UCSD-AML1 (cell line): ENCODE results near the gene KRT33A.
"Not testable (repeated sequence)": the region's sequence is repeated elsewhere in the genome, so short reads cannot be mapped to it uniquely, and the experiment has no call there.

Source experiments
- DNase-seq: peaks from one replicate; lab custom pipeline; 2025; ENCODE audit not compliant: unreplicated experiment; lab: John Stamatoyannopoulos, UW

KRT33A gene

DNA sequence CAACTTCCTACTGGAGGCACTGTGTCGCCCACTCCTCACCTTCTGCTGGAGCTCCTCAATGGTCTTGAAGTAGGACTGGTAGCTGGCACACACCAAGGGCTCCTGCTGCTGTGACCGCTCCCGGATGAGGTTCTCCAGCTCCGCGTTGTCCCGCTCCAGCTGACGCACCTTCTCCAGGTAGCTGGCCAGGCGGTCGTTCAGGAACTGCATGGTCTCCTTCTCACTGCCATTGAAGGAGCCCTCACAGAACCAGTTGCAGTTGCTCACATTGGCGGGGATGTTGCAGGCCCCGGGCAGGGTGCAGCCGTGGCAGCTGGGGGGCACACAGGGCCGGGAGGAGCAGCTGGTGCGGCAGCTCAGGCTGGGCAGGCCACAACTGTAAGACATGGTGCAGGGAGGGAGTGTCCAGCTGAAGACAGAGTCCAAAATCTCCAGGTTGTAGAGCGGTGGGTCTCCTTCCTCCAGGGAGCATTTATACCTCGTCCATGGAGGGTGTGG lies at the start of gene KRT33A:
Gene KRT33A, minus strand, starts transcription at position 448 of the 498 bp plus-strand sequence. Its CDS starts 61 bp downstream, at position 387.
- not testable (repeated sequence) for DNase-seq

DNA sequence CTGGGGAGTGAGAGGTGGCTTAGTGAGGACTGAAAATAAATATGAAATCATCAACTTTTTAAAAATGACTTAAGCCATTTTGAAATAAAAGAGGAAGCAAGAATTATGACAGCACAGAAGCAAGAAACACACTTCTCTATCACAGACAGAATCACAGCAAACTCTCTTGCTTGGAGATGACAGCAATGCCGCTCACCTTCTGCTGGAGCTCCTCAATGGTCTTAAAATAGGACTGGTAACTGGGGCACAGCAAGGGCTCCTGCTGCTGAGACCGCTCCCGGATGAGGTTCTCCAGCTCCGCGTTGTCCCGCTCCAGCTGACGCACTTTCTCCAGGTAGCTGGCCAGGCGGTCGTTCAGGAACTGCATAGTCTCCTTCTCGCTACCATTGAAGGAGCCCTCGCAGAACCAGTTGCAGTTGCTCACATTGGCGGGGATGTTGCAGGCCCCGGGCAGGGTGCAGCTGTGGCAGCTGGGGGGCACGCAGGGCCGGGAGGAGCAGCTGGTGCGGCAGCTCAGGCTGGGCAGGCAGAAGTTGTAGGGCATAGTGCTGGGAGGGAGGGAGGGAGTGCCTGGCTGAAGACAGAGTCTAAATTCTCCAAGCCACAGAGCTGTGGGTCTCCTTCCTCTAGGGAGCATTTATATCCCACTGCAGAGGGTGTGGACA lies 46.5 kb upstream of the KRT33A start, which contains the start of gene KRT31:
Gene KRT31, minus strand, starts transcription at position 613 of the 665 bp plus-strand sequence. Its CDS starts 69 bp downstream, at position 544.
- DNase-seq, result no peak

DNA sequence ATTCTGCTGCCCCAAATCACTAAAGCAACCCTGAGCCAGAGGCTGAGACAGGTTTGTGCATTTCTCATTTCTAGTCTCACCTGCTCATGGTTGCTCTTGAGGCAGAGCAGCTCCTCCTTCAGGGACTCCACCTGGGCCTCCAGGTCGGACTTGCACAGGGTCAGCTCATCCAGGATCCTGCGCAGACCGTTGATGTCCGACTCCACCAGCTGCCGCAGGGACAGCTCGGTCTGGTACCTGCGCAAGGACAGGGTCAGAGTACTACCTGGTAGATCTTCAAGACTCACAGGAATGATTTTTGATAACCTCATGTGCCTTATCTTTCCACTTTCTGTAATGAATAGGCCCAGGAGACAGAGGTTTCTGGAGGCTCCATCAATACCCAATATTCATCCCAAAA lies 45.7 kb upstream of the KRT33A start:
- no peak for DNase-seq

DNA sequence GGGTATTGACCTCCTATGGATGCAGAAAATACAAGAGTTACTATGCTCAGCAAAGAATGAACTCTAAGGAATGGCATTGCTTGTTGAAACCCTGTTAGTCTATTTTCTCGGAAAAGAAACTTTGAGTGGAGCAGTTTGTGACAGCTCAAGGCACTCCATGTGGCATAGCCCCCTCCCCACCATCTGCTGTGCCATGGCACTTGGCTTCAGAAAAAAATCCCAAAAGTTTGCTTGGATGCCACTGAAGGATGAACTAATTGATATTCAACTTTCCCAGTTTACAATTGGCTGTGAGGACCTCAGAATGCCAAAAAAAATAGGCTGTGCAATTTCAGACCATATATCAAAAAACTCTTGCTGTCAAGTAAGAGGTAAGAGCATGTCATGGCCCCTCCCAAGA lies 45.0 kb upstream of the KRT33A start:
- no peak for DNase-seq

DNA sequence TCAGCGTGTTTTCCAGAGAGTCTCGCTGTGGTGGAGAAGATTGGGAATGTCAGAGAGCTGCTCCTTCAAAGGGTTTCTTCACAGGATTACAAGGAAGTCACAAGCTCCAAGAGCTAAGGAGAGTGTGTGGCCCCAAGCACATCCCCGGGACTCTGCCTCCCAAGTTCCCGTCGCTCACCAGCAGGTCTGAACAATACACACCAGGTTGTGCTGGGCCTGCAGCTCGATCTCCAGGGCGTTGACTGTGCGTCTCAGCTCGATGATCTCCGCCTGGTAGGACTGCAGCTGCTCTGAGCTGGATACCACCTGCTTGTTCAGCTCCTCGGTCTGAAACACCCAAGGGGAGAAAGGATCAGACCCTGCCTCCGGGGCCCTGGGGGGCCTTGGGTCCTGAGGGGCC lies 44.4 kb upstream of the KRT33A start:
- not testable (repeated sequence) for DNase-seq

DNA sequence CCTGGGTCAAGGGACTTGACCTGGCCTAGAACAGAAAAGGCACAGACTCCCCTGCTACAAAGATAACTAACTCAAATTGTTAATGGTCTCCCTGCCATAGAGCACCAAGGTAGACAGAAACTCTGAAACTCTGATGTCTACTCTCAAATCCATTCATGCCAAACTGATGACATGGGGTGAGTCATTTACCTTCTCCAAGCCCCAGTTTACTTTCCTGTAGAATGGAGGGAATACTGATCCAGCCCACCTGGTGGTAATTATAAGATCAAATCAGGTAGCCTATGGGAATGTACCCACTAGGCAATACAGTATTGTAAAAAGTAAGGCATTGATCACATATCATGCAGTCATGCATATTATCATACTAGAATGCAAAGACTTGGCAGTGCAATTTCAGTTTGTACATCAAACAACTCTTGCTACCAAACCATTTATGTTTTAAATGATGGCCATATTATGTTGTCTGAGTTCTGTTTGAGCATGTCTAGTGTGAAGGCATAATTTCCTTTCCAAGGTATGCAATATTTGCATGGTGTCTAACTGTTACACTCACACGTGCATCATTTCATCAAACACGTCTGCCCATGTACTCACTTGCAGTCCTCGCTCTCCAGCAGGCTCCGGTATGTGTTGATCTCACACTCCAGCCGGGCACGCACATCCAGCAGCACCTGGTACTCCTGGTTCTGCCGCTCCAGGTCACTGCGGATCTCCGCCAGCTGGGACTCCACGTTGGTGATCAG lies 43.8 kb upstream of the KRT33A start:
- DNase-seq, result no peak

DNA sequence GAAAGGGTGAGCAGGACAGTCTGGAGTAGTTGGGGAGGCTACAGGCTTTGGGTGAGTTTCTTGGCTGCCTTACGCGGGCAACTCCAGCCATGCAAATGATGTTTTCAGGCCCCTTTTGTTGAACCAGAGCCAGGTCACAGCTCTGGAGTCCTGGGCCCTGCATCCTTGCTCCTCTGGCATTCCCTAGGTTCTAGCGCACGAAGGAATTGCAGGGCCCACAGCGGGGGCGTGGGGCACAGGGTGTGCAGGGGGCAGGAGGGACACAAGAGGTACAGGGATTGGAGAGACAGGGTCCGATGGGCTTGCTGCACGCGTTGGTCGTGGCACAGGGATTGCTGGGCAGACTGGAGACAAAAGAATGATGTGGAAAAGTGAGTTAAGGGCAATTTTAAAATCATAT lies 43.2 kb upstream of the KRT33A start:
- no peak for DNase-seq

DNA sequence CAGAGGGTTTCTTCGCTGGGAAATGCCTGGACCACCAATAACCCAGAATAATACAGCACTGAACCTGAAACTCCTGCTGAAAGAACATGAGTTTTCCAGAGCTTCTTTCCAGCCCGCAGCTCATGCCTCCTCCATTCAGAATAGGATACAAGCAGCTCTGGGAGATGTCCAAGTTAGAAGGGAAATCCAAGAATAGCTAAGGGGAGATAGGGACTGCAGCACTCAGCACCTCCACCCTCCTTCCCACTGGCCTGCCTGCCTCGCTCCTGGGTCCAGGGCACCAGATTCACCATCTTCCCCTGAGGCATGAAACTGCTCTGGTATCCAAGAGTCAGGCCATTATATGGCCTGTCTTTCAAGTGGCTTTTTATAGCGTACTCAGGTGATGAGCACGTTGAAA lies 42.7 kb upstream of the KRT33A start:
- DNase-seq, result no peak

DNA sequence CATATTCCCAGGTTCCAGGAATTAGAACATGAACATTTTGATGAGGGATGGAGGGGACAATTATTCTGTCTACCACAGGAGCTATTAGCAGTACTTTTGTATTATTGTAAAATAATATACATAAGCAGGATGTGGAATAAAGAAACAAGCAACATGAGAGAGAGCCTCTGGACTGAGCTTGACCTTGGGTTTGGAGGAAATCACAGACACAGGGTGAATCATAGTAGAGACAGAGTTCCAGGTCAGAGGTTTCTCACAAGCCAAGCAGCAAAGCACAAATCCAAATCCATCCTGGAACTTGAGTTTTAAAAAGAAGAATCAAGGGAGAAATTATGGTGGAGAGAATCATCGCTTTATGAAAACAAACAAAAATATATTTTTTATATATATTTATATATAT lies 41.6 kb upstream of the KRT33A start:
- no peak for DNase-seq

DNA sequence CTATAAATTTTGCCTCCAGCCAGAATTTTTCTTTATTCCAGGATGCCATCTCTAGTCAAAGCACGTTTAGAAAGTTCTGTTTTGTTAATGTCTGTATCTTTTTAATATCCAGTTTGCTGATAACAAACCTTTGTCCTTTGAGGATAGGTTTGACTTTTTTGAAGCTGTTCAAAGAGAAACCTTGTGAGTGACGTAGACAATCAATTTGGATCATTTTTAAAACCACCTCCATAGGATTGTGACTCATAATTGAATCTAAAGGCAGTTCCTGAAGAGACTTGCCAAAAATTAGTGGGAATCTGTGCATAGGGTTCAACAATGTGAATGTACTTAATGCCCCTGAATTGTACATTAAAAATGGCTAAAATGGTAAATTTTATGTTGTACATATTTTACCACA lies 40.9 kb upstream of the KRT33A start:
- DNase-seq, result no peak

DNA sequence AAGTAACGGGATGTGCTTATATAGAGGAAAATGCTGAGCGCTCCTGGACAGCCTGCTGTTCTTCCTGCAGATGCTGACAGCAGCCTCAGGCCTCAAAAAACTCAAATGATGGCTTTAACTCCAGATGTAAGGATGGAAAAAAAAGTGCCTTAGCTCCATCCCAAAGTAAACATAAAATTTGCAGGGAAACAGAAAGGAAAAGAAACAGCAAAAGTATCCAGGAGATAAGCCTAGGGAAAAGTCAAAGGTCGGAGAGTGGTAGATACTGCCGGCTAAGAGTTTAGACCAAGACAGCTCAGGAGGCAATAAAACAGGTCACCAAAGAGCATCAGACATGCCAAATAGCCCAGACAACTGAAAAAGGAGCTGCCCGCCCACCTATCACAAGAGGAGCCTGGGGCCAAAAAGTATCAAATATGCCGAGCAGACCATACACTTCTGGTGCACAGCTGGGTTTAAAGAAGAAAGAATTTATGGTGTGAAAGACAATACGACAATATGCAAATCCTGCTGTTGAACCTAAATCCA lies 39.8 kb upstream of the KRT33A start:
- no peak for DNase-seq

DNA sequence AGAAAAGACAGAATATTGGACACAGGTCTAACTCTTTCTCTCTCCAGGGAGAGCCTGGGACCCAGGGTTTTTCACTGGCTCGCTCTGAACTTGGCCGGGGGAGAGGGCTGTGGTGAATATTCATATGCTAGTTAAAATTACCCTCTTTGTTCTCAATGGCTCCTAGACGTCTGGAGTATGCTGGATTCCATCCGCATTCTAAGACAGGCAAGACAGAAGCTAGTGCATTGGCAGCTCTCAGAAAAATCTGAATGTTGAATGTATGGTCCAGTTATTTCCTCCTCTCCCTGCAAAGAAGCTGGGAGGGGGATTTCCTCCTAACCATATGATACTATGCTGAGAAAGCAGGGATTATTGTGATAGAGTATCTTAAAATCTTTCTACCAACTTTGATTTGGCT lies 37.0 kb upstream of the KRT33A start:
- DNase-seq, result no peak

DNA sequence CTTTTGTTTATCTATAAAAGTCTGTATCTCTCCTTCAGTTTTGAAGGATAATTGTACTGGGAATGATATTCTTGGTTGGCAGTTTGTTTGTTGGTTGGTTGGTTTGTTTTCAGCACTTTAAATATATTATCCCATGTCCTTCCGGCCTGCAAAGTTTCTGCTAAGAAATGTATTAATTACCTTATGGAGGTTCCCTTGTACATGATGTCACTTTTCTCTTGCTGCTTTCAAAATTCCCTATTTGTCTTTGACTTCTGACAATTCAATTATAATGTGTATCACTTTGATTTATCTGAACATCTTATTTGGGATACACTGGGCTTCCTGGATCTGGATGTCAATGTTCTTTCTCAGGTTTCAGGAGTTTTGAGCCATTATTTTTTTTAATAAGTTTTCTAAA lies 35.6 kb upstream of the KRT33A start:
- no peak for DNase-seq

DNA sequence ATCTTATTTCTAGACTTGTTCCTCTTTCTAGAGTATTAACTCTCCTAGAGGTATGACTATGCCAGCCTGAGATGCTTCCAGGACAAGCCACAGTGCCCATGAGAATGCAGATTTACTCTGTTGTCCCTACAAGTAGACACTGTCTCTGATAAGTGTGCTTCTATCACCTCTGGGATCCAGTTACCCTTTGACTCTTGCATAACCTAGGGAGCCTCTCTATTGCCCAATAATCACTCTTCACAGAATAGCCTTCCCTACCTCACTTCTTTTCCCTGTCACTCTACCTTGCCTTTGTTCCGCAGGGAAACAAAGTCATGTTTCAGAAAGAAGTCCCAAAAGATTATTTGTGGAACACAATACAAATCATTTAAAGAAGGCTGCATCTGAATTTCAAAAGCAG lies 33.1 kb upstream of the KRT33A start:
- DNase-seq, result no peak

DNA sequence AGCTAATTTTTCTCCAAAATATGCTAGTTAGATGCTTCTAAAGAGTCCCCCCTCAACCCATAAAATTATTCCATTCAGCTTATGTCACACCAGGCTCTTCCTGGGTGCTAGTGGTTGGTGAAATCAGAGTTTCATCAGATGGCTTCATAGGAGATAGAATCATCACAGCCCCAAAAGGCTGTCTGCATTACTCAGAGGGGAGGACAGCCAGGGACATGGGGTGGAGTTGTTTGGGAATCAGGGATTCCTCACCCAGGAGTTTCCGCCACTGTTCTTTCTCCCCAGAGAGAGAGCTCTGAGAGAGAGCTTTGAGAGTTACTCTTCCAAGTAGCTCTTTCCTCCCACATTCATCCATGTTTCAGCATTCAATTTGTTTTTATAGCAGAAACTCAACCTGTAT lies 31.8 kb upstream of the KRT33A start:
- no peak for DNase-seq

DNA sequence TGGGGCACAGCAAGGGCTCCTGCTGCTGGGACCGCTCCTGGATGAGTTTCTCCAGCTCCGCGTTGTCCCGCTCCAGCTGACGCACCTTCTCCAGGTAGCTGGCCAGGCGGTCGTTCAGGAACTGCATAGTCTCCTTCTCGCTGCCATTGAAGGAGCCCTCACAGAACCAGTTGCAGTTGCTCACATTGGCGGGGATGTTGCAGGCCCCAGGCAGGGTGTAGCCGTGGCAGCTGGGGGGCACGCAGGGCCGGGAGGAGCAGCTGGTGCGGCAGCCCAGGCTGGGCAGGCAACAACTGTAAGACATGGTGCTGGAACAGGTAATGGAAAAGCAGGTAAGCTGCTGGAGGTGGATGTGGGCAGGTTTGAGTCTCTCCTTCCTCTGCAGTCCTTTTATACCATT lies 31.3 kb upstream of the KRT33A start, which contains the start of gene KRT34:
Gene KRT34, minus strand, starts transcription at position 364 of the 400 bp plus-strand sequence. Its CDS starts 60 bp downstream, at position 304.
- not testable (repeated sequence) for DNase-seq

DNA sequence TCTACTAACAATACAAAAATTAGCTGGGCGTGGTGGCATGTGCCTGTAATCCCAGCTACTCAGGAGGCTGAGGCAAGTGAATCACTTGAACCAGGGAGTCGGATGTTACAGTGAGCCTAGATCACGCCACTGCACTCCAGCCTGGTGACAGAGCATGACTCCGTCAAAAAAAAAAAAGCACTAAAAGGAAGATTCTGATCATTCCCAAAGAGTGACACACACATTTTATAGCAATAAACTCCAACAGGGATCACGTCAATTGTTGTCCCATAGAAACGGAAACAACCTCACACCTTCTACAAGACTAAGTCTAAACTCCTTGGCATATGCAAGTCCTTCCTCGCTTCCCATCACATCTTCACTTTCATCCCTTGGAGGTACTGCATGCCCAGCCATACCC lies 29.5 kb upstream of the KRT33A start:
- DNase-seq, result not testable (repeated sequence)

DNA sequence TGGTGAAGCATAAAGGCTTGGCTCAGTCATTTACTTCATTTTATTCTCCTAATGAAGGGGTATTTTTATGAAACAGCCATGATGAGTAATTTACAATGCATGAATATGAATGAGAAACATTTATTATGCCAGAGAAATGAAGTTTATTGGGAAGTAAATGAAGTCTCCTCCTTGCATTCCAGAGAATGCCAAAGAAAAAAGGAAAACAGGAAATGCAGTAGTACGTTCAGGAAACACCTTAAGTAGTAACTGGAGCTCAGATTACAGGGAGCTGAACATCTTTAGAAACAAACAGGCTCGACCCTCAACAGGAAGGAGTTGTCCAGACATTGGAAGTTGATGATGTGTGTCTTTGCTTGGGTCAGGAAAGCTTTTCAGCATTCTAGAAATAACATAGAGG lies 26.9 kb upstream of the KRT33A start:
- no peak for DNase-seq

DNA sequence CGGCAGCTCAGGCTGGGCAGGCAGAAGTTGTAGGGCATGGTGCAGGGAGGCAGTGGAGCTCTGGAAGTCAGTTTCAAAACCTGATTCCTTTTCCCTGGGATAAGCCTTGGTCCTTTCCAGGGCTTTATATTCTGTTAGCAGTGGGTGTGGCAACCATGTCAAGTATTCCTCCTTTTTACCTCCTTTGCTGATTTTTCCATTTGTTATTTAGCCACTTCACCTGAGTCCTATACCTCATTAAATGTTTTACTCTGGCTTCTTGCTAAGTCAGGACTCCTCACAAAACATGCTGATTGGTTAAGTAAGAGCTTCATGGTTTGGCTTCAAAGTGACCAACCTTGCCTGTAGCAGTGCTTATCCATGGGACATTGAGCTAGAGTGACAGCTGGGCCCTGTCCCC lies 19.1 kb upstream of the KRT33A start, which contains the start of gene KRT33B:
Gene KRT33B, minus strand, starts transcription at position 101 of the 400 bp plus-strand sequence. Its CDS starts 63 bp downstream, at position 38.
- no peak for DNase-seq

DNA sequence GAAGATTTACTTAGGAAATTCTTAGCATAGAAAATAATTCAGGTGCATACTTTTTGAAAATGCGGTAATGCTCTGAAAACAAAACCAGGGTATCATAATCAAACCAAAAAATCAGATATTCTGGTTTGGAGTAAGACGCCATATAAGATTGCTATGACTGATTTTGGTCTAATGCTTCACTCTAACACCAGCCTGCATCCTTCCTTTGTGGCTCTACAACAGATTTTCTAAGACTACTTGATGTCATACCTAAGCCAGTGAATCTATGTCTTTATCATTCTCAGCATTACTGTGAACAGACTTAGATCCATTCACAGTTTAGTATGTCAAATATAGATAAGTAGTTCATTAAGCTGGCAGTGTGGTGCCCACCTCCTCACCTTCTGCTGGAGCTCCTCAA lies 18.4 kb upstream of the KRT33A start:
- DNase-seq, result no peak

DNA sequence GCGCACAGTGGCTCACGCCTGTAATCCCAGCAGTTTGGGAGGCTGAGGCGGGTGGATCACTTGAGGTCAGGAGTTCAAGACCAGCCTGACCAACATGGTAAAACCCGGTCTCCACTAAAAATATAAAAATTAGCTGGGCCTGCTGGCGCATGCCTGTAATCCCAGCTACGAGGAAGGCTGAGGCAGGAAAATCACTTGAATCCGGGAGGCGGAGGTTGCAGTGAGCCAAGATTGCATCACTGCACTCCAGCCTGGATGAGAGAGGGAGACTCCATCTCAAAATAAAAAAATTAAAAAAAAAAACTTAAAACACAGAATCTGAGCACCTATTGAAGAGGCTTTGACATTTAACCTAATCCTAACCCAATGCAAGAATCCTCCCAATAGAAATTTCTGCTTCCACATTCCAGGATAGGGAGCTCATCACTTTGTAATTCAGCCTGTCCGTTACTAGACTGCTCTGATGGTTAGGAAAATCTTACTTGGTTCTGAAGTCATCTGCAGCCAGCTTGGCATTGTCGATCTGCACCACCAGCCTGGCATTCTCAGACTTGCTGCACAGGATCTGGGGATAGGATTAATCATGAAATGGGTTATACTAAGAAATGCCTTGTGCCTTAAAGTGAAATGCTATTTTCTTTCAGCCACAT lies 16.9 kb upstream of the KRT33A start:
- DNase-seq, result no peak
